MM.1S (cell line): ENCODE results near the gene IRF8.

ENCODE experiments used
- DNase-seq: peaks from one replicate; pipeline ENCODE4 v3.0.0-alpha.2; 2015
- H2AFZ ChIP-seq: fragments of 300-600 bp; sonication (generic); 2 replicates; pipeline ENCODE4 v1.6.0; 2016; ENCODE audit warnings: antibody characterized with exemption, low read length
- H3F3A ChIP-seq: fragments of 300-600 bp; sonication (generic); 2 replicates; pipeline ENCODE4 v1.6.1; 2016; ENCODE audit warnings: mild to moderate bottlenecking, antibody characterized with exemption, low read length, moderate library complexity, mixed read lengths; ENCODE audit not compliant: insufficient read depth
- H3K27ac ChIP-seq: fragments of 300-600 bp; sonication (generic); 2 replicates; pipeline ENCODE4 v1.5.1; 2016; ENCODE audit warnings: mild to moderate bottlenecking, low read length
- H3K27me3 ChIP-seq: fragments of 300-600 bp; sonication (generic); replicated peaks from 2 replicates; pipeline ENCODE4 v1.6.0; 2016; ENCODE audit warnings: low read length; ENCODE audit not compliant: insufficient read depth
- H3K36me3 ChIP-seq: fragments of 300-600 bp; sonication (generic); replicated peaks from 2 replicates; pipeline ENCODE4 v1.6.1; 2016; ENCODE audit warnings: mild to moderate bottlenecking, low read length, mixed read lengths; ENCODE audit not compliant: insufficient read depth
- H3K4me1 ChIP-seq: fragments of 300-600 bp; sonication (generic); 2 replicates; pipeline ENCODE4 v1.6.1; 2016; ENCODE audit warnings: low read length, mixed read lengths
- H3K4me2 ChIP-seq: fragments of 300-600 bp; sonication (generic); 2 replicates; pipeline ENCODE4 v1.6.0; 2016; ENCODE audit warnings: low read depth, low read length
- H3K4me3 ChIP-seq: fragments of 300-600 bp; sonication (generic); 2 replicates; pipeline ENCODE4 v1.5.1; 2016; ENCODE audit warnings: low read length, mixed read lengths
- H3K79me2 ChIP-seq: fragments of 300-600 bp; sonication (generic); 2 replicates; pipeline ENCODE4 v1.6.1; 2016; ENCODE audit warnings: mixed run types, low read length, mixed read lengths
- H3K9ac ChIP-seq: fragments of 300-600 bp; sonication (generic); 2 replicates; pipeline ENCODE4 v1.6.1; 2016; ENCODE audit warnings: low read length, mixed read lengths
- H3K9me2 ChIP-seq: fragments of 300-600 bp; sonication (generic); replicated peaks from 2 replicates; pipeline ENCODE4 v1.6.1; 2016; ENCODE audit warnings: mild to moderate bottlenecking, low read length, mixed read lengths; ENCODE audit not compliant: insufficient read depth
- H3K9me3 ChIP-seq: fragments of 300-600 bp; sonication (generic); replicated peaks from 2 replicates; pipeline ENCODE4 v1.6.1; 2016; ENCODE audit warnings: mild to moderate bottlenecking, low read length, mixed read lengths; ENCODE audit not compliant: insufficient read depth
- H4K20me1 ChIP-seq: fragments of 300-600 bp; sonication (generic); 2 replicates; pipeline ENCODE4 v1.6.1; 2016; ENCODE audit warnings: mild to moderate bottlenecking, low read length, moderate library complexity, mixed read lengths; ENCODE audit not compliant: insufficient read depth
- EZH2 ChIP-seq: fragments of 300-600 bp; sonication (generic); optimal IDR thresholded peaks from 2 replicates; pipeline ENCODE3; 2017; ENCODE audit warnings: low read depth, mild to moderate bottlenecking, antibody characterized with exemption, low read length, mixed read lengths
- EZH2phosphoT487 ChIP-seq: fragments of 300-600 bp; sonication (generic); IDR thresholded peaks from 2 replicates; pipeline ENCODE4 v1.6.1; 2018; ENCODE audit warnings: antibody characterized with exemption, low read length
- TF ChIP-seq, protein P1 (sequence below): fragments of 300-600 bp; sonication (generic); IDR thresholded peaks from 2 replicates; pipeline ENCODE4 v1.5.1; 2016; ENCODE audit warnings: antibody characterized with exemption, low read length, mixed read lengths

The IRF8 gene

DNA sequence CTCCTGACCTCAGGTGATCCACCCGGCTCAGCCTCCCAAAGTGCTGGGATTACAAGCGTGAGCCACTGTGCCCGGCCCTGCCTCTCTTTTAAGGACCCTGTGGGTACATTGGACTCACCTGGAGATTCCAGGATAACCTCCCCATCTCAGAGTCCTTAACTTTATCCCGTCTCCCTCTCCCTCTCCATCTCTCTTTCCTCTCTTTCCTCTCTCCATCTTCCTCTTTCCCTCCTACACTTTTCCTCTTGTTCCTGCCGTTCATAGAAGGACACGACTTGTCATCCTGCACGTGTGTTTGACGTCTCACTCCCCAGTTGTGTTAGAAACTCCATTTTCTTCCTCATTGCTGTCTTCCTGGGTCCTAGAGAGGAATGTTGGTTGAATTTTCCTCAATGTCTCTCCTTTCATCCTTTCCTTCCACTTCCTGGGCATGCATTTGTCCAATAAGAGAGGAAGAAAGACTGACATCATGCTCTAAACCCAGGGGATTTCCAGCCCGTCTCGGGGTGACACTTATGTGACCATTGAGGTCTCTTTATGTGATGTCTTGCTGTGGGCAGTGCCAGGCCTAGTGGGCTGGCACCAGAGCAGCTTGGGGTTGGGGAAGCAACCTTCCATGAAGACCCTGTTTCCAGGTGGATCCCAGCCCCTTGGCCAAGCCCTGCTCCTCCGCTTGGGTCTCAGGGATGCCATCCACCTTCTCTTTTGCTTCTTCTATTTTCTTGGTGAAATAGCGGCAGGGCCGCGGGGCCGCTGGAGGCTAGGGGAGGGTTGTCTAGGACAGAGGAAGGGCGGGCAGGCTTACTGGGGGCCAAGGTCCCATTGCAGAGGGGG, 39.8 kb upstream of the IRF8 start:
- peaks cover 74% of the 10 kb centered on the region for H3K27me3 ChIP-seq
- H3K4me3 ChIP-seq: no peak overlapping the region
- no peak for DNase-seq
- no peak overlapping the region for H3K27ac ChIP-seq
- no peaks in the 10 kb centered on the region for H3K4me1 ChIP-seq
- no peak overlapping the region for H3K4me2 ChIP-seq
- TF ChIP-seq EZH2: no peak
- TF ChIP-seq, protein P1, sequence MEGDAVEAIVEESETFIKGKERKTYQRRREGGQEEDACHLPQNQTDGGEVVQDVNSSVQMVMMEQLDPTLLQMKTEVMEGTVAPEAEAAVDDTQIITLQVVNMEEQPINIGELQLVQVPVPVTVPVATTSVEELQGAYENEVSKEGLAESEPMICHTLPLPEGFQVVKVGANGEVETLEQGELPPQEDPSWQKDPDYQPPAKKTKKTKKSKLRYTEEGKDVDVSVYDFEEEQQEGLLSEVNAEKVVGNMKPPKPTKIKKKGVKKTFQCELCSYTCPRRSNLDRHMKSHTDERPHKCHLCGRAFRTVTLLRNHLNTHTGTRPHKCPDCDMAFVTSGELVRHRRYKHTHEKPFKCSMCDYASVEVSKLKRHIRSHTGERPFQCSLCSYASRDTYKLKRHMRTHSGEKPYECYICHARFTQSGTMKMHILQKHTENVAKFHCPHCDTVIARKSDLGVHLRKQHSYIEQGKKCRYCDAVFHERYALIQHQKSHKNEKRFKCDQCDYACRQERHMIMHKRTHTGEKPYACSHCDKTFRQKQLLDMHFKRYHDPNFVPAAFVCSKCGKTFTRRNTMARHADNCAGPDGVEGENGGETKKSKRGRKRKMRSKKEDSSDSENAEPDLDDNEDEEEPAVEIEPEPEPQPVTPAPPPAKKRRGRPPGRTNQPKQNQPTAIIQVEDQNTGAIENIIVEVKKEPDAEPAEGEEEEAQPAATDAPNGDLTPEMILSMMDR: no peak
- TF ChIP-seq EZH2phosphoT487: no peak
- H4K20me1 ChIP-seq: no peaks in the 10 kb centered on the region
- H3K9ac ChIP-seq: no peak overlapping the region
- H3K9me2 ChIP-seq: no peaks in the 10 kb centered on the region
- no peaks in the 10 kb centered on the region for H3K79me2 ChIP-seq
- no peak overlapping the region for H2AFZ ChIP-seq
- H3K9me3 ChIP-seq: no peaks in the 10 kb centered on the region
- no peaks in the 10 kb centered on the region for H3F3A ChIP-seq
- no peaks in the 10 kb centered on the region for H3K36me3 ChIP-seq

DNA sequence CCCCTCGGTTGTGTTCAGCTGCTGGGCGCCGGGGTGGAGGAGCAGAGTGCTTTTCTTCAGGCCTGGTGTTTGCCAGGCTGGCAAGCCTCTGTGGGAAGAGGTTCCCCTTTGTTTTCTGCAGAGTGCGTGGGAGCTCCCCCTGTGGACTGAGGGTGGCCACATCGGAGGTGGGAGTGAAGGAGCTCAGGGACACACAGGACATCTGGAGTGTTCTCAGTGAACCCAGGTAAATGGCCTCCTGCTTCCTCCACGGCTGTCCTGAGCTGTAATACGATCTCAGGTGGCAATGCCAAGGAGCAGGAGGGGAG, 39.2 kb upstream of the IRF8 start:
- no peaks in the 10 kb centered on the region for H3K79me2 ChIP-seq
- H3K9ac ChIP-seq: no peak overlapping the region
- H3K4me1 ChIP-seq: no peaks in the 10 kb centered on the region
- H3K27ac ChIP-seq: no peak overlapping the region
- H3K4me3 ChIP-seq: no peak overlapping the region
- H3K4me2 ChIP-seq: no peak overlapping the region
- H3K9me2 ChIP-seq: no peaks in the 10 kb centered on the region
- H3F3A ChIP-seq: no peaks in the 10 kb centered on the region
- DNase-seq: no peak
- no peaks in the 10 kb centered on the region for H3K9me3 ChIP-seq
- H3K27me3 ChIP-seq: peaks cover 70% of the 10 kb centered on the region
- no peaks in the 10 kb centered on the region for H3K36me3 ChIP-seq
- H2AFZ ChIP-seq: no peak overlapping the region
- no peak for TF ChIP-seq EZH2phosphoT487
- TF ChIP-seq, protein P1: no peak
- no peak for TF ChIP-seq EZH2
- no peaks in the 10 kb centered on the region for H4K20me1 ChIP-seq

DNA sequence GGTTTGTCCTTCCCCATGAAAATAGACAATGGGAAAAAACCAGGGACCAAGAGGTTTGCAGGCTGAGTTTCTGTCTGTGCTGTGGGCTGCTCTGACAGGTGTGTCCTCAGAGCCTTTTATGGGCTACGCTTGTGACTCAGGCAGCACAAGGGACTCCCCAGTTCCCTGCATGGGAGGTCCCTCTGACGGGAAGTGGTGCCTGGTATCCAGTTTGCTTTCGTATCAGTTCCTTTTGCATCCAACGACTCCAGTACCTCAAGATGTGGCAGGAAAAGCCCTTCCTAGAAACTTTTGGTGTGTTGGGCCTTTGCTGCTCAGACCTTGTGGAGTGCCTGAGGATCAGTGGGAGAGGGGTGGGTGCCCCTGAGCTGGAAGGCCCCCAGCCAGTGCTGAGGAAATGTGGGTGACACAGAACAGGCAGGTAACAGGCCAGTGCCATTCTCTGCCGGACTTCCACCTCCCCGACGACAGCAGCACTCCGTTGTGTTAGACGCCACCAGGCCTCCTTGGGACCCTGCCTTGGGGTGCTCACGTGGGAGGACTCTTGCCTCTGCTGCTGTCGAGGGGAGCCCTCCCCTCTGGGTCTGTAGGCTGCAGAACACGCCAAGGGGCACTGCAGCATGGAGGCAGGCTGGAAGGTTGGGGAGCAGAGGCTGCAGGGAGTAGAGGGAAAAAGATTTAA, 38.4 kb upstream of the IRF8 start:
- Histone ChIP-seq H3K27me3 (peaks cover 74% of the 10 kb centered on the region), H2AFZ (no peak overlapping the region), H3K79me2 (no peaks in the 10 kb centered on the region), H3K9ac (no peak overlapping the region), H3K4me1 (no peaks in the 10 kb centered on the region), H3K9me2 (no peaks in the 10 kb centered on the region), H3K27ac (no peak overlapping the region), H3K9me3 (no peaks in the 10 kb centered on the region), H3K36me3 (no peaks in the 10 kb centered on the region), H3K4me2 (no peak overlapping the region), H4K20me1 (no peaks in the 10 kb centered on the region), H3F3A (no peaks in the 10 kb centered on the region), H3K4me3 (no peak overlapping the region)
- TF ChIP-seq, protein P1: no peak
- TF ChIP-seq EZH2 (no peak), EZH2phosphoT487 (no peak)
- no peak for DNase-seq
